NT2/D1 (cell line): Measurements from ENCODE around the gene ANP32E.

Experiments used
- YY1 ChIP-seq: IDR thresholded peaks from 2 replicates; pipeline ENCODE4 v1.6.1; 2011; ENCODE audit not compliant: insufficient read length, insufficient read depth
- ZNF274 ChIP-seq: IDR thresholded peaks from 2 replicates; pipeline ENCODE4 v1.6.1; 2011; ENCODE audit warnings: mild to moderate bottlenecking, low read depth, low read length

DNA sequence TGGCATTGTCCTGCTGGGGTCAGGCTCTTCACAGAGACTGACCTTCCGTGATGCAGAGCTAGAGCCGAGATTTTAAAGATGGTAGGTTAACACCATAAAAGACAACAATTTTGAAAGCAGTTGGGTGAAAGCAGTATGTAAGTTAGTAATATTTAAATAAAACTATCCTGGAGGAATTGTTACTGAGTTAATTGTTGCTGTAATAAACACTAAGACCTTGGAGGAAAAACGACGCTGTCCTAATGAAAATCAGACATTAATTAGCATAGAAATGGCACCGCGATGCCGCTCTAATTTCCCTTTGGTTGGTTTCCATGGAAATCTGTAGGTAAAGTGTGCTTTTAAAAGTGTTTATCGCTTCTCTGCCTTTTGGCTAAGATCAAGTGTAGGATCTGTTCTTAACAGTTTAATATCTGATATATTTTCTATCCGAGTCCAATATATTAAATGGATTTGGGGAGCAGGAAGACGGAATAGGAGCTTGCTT, 745 bp upstream of the ANP32E start:
- no peak for TF ChIP-seq ZNF274
- no peak for TF ChIP-seq YY1
